ENCODE measurements around the gene TXN. TPM values are rescaled to one million over a fixed set of nuclear protein-coding genes. Genes with fewer than 3 reads are reported as not detected.

The TXN gene
- total and polyA plus RNA-seq, 10 of the 15 experiments (the other 5 are each of a cell fraction or from before 2014, with no cell fraction given), result 309 to 2,304 (median 650) TPM

DNA sequence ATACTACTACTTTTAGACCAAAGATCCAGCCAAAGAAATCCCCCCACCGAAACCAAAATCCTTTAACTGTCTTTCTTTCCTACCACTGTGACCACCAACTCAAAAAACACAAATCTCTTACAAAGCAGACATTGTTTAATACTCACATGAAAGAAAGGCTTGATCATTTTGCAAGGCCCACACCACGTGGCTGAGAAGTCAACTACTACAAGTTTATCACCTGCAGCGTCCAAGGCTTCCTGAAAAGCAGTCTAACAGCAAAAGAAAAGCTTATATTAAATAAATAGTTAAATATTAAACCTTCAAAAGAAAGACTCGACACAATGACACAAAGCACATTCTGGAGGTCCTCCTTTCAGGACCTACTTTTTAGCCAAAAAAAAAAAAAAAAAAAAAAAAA lies 5.1 kb downstream of the TXN start (continued):
- TF ChIP-seq MYB (IDR thresholded peaks at IDR 0.05; ENCODE audit: borderline replicate concordance, low read depth, low read length), result no peak
- no peak for TF ChIP-seq EGR1 (IDR thresholded peaks at IDR 0.05; ENCODE audit: borderline replicate concordance in 1 of 2, low read depth in 2 of 2, low read length in 2 of 2)
- TF ChIP-seq, protein P1, sequence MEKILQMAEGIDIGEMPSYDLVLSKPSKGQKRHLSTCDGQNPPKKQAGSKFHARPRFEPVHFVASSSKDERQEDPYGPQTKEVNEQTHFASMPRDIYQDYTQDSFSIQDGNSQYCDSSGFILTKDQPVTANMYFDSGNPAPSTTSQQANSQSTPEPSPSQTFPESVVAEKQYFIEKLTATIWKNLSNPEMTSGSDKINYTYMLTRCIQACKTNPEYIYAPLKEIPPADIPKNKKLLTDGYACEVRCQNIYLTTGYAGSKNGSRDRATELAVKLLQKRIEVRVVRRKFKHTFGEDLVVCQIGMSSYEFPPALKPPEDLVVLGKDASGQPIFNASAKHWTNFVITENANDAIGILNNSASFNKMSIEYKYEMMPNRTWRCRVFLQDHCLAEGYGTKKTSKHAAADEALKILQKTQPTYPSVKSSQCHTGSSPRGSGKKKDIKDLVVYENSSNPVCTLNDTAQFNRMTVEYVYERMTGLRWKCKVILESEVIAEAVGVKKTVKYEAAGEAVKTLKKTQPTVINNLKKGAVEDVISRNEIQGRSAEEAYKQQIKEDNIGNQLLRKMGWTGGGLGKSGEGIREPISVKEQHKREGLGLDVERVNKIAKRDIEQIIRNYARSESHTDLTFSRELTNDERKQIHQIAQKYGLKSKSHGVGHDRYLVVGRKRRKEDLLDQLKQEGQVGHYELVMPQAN (conservative IDR thresholded peaks at IDR 0.05), result no peak
- TF ChIP-seq, protein P2, sequence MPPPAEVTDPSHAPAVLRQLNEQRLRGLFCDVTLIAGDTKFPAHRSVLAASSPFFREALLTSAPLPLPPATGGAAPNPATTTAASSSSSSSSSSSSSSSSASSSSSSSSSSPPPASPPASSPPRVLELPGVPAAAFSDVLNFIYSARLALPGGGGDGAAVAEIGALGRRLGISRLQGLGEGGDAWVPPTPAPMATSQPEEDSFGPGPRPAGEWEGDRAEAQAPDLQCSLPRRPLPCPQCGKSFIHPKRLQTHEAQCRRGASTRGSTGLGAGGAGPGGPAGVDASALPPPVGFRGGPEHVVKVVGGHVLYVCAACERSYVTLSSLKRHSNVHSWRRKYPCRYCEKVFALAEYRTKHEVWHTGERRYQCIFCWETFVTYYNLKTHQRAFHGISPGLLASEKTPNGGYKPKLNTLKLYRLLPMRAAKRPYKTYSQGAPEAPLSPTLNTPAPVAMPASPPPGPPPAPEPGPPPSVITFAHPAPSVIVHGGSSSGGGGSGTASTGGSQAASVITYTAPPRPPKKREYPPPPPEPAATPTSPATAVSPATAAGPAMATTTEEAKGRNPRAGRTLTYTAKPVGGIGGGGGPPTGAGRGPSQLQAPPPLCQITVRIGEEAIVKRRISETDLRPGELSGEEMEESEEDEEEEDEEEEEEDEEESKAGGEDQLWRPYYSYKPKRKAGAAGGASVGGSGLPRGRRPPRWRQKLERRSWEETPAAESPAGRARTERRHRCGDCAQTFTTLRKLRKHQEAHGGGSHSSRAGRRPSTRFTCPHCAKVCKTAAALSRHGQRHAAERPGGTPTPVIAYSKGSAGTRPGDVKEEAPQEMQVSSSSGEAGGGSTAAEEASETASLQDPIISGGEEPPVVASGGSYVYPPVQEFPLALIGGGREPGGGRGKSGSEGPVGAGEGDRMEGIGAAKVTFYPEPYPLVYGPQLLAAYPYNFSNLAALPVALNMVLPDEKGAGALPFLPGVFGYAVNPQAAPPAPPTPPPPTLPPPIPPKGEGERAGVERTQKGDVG (CRISPR knock-in tag; IDR thresholded peaks at IDR 0.05), result no peak
- TF ChIP-seq, protein P3, sequence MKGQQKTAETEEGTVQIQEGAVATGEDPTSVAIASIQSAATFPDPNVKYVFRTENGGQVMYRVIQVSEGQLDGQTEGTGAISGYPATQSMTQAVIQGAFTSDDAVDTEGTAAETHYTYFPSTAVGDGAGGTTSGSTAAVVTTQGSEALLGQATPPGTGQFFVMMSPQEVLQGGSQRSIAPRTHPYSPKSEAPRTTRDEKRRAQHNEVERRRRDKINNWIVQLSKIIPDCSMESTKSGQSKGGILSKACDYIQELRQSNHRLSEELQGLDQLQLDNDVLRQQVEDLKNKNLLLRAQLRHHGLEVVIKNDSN (IDR thresholded peaks at IDR 0.05; ENCODE audit: borderline replicate concordance, extremely low read length, insufficient read depth, low read depth, low read length), result no peak
- TF ChIP-seq ZZZ3 (IDR thresholded peaks at IDR 0.05; ENCODE audit: control insufficient read depth, insufficient read length, low read depth), result no peak
- TF ChIP-seq, protein P4, sequence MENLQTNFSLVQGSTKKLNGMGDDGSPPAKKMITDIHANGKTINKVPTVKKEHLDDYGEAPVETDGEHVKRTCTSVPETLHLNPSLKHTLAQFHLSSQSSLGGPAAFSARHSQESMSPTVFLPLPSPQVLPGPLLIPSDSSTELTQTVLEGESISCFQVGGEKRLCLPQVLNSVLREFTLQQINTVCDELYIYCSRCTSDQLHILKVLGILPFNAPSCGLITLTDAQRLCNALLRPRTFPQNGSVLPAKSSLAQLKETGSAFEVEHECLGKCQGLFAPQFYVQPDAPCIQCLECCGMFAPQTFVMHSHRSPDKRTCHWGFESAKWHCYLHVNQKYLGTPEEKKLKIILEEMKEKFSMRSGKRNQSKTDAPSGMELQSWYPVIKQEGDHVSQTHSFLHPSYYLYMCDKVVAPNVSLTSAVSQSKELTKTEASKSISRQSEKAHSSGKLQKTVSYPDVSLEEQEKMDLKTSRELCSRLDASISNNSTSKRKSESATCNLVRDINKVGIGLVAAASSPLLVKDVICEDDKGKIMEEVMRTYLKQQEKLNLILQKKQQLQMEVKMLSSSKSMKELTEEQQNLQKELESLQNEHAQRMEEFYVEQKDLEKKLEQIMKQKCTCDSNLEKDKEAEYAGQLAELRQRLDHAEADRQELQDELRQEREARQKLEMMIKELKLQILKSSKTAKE (IDR thresholded peaks at IDR 0.05; ENCODE audit: low read depth, poor library complexity, severe bottlenecking), result no peak
